Mesenteric fat pad (tissue), 1 donor: ENCODE results near the gene IRF2BP2. TPM values are rescaled to one million over a fixed set of nuclear protein-coding genes. Genes with fewer than 3 reads are reported as not detected.

ENCODE experiments used
- DNase-seq: peaks from one replicate; pipeline ENCODE4 v3.0.0-alpha.2; 2020; ENCODE audit warnings: low spot score
- total RNA-seq: library from RNA; stranded (reverse); fragmentation: NEBNext Ultra II Directional; extraction: Animal tissue kit (Norgen Biotek cat#: 25700); gene quantifications from one replicate; pipeline ENCODE4 v1.2.1, GENCODE V29; 2021
- donor health status: DM: yes; HTN: yes; CAD: no.

The IRF2BP2 gene
- total RNA-seq, 1 donor from 2014 or later = 108 TPM

DNA sequence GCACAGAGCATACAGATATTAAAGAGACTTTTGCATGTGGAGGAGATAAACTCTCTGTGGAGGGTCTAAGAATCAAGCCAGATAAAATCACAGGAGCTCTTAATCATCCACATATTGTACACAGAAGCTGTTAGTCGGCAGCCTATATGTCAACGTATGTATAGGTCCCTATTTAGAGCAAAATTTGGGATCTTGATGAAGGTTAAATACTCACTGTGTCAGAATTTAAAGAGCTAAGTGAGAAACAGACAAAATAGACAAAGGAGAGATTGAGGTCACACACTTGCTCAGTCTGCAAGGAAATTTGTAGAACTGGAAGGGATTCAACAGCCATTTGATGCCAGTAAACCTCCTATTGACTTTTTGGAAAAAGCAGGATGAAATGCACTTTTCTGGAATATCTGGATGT is 4.1 kb upstream of the IRF2BP2 start:
- no peak for DNase-seq

- DNase-seq = no peak
Measured at GRCh38 chr1:234613128-234613875, 3.3 kb upstream of the IRF2BP2 start.

- DNase-seq = peak; percentile 92
Measured at GRCh38 chr1:234612352-234613127, 2.6 kb upstream of the IRF2BP2 start.

DNA sequence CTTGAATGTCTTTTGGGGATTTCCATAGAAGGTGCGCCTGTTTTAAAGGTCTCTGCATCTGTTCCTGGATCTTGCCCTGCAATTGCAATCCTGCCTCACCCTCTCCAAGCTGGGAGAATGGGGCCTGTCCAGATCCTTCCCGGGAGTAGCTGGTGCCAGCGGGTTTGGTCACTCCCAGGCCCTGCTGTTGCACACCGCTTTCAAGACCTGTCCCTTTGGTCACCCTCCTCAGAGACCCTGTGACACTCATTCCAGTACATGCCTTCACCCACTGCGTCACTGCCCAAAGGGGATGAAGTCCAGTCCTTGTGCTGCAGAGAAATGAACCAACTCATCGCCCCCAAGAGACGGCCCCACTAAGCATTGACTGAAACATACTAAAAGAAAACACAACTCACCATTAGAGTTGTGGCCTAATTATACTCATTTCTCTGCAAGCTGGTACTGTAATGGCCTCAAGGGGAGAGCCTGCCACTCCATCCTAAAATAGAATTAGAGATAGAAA is 1.9 kb upstream of the IRF2BP2 start:
- DNase-seq = no peak

- DNase-seq = no peak
Measured at GRCh38 chr1:234611225-234611846, 1.4 kb upstream of the IRF2BP2 start.

GRCh38 chr1:234610666-234611224 is 767 bp upstream of the IRF2BP2 start:
- DNase-seq = peak; percentile 98

DNA sequence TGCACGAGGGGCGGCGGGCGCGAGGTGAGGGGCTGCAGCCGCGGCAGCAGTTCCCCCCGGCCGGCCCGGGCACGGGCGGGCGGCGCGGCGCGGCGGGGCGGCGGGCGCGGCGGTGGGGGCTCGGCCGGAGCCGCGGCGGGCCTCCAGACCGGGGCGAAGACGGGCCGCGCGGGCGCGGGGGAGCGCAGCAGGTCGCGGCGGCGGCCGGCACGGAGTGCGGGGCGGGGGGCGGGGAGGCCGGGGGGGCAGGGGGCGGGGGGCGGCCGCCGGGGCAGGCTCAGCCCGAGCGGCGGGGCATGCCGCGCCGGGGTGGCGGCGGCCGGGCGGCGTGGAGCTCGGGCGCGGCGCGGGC is 311 bp downstream of the IRF2BP2 start:
- DNase-seq = no peak

- no peak for DNase-seq
Measured at GRCh38 chr1:234608911-234609690, 877 bp downstream of the IRF2BP2 start.

- DNase-seq = no peak
Measured at GRCh38 chr1:234608025-234608910, 1.7 kb downstream of the IRF2BP2 start.

DNA sequence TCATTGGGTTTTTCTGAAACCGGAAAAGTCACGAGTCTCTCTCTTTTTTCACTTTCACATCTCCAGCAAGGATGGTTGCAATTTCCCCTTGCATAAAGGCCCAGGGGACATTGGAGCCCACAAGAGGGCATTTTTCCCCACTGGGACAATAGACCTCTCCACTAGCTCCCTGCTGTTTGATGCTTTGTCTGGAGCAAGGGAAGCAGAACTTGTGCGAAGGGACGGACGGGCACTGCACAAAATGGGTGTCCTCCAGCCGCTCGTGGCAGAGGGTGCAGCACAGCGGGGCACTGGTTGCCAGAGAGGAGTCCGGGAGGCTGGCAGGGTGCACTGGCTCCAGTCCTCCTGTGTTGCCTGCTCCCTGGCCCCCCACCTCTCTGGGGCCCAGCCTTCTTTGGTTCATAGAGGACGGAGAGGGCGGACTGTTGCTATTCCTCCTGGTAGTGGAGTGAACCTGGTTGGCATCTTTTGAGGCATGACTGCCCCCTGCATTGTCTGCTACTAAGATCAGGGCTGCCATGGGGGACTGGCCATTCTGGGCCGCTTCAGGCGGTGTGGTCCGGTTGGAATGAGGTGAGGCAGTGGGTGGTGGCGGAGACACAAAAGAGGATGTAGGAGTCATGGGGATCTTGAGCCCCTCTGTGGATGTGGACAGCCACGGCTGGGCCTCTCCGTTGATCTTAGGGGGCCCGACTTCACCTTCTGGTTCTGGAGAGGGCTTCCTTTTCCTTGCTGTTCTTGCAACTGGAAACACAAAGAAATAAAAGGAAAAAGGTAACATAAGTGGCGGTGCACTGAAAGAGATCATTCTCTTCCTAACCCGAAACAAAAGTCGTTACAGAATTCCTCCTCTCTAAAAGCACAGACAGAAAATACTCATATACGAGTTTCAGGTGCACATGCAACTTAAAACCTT is 2.6 kb downstream of the IRF2BP2 start:
- no peak for DNase-seq

GRCh38 chr1:234606784-234607108 is 3.2 kb downstream of the IRF2BP2 start:
- no peak for DNase-seq

GRCh38 chr1:234605983-234606783 is 3.8 kb downstream of the IRF2BP2 start:
- no peak for DNase-seq

GRCh38 chr1:234605399-234605982 is 4.5 kb downstream of the IRF2BP2 start:
- no peak for DNase-seq

DNA sequence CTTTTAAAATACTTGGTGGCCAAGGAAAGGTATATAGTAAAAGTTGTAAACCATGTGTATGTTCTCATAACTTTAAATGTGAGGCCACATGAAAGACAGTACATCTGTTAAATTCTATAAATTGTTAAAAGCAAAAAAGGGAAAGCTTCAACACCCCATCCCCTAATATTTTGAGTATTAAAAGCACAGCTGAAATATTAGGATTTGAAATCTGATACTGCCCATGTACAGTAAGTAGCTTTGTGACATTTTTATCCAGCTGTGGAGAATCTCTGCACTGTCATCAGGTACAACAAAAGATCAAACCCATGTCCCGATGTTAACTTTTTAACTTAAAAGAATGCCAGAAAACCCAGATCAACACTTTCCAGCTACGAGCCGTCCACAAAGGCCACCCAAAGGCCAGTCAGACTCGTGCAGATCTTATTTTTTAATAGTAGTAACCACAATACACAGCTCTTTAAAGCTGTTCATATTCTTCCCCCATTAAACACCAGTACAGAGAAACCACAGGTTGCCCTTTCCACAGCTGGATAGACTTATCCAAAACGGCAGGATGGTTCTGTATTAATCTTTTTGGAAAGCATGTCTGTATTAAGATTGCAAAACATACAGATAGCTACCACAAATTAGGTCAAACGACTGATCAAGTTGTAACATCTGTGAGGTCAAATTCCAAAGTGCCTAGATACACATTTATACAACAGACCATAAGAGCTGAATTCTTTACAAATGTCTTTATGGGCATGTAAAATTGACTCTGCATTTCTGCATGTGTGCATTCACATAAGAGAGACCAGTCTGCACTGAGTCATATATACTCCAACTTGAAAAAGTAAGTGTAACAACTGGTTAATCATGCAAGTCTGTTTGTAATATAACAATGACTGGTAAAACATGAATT is 5.2 kb downstream of the IRF2BP2 start:
- no peak for DNase-seq

GRCh38 chr1:234603221-234604204 is 6.5 kb downstream of the IRF2BP2 start:
- no peak for DNase-seq
